ENCODE measurements around the gene FSHR.

FSHR gene

GRCh38 chr2:49154140-49154539, at the start of gene FSHR:
FSHR (minus strand) TSS chr2:49154515; CDS start chr2:49154417, 98 bp downstream.
- no peak for DNase-seq

GRCh38 chr2:49199266-49199665, 45.0 kb upstream of the FSHR start:
- no peak for DNase-seq

GRCh38 chr2:49194701-49195100, 40.4 kb upstream of the FSHR start:
- no peak for DNase-seq

- no peak for DNase-seq
Measured at GRCh38 chr2:49192036-49192435, 37.7 kb upstream of the FSHR start.

DNA sequence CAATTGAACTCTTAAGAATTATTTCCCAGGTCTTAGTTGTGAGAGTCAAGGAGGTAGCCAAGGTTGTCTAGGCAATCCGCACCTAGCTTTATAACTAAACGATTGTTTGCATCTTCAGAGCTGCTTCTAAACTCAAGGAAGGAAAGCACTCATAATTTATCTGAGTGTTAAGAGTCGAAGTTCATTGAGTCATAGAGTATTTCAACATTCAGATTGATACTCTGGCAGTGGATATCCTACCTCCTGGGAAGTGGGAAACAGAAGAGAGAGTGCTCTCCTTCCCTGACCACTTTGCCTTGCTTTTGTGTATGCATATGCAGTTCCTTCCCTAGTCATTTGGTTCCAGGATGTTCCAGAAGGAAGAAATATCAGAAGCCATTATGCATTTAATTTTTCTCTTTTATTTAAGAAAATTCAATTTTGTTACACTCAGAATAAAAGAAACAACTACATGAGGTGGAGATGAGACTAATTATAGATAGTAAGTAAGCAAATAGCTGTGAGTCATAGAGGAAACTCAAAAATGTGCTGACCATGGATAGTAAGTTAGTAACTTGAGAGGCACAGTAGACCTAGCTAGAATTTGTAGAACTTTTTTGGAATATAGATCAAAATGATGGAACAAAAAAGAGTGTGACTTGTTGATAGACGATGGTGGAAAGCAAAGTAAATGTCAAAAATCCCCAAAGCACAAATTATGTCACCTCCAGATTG, 35.4 kb upstream of the FSHR start:
- DNase-seq, result no peak

GRCh38 chr2:49186050-49186648, 31.8 kb upstream of the FSHR start:
- no peak for DNase-seq

GRCh38 chr2:49178656-49179055, 24.3 kb upstream of the FSHR start:
- no peak for DNase-seq

GRCh38 chr2:49177194-49177593, 22.9 kb upstream of the FSHR start:
- no peak for DNase-seq

DNA sequence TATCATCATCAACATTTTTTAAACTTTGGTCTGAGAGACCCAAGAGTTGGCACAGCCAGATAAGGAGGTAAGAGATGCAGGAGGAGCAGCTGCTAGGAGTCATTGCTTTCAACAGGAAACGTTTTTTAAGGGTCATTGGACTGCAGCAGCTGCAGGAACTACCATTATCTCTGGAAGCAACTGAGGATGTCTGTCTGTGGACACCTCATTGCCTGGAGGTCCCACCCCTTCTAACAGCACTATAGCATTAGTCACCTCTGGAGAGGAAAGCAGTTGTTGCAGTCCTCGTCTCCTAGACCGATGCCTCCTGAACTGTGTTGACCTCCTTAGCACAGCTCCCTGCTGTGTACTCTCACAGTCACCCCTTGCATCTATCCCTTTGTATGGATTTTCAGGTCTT, 21.5 kb upstream of the FSHR start:
- DNase-seq, result no peak

- no peak for DNase-seq
Measured at GRCh38 chr2:49174750-49175149, 20.4 kb upstream of the FSHR start.

- no peak for DNase-seq
Measured at GRCh38 chr2:49167131-49167530, 12.8 kb upstream of the FSHR start.

DNA sequence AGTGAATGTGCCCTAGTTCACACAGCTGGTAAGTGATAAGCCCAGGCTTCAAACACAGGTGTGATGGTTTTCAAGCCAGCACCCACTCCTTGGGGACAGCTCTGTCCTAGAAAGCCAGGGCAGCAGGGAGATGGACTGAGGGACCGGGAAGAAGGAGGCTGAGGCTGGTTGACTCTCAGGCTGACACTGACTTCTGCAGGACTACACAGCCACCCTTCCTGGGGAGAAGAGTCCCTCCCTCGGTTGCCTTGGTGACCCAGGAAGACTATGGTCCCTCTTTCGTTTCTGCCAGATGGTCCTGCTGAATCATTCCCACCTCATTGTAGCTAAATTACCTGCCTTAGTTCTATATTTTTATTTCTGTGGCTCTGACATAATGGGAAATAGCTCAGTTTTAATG, 11.3 kb upstream of the FSHR start:
- no peak for DNase-seq

DNA sequence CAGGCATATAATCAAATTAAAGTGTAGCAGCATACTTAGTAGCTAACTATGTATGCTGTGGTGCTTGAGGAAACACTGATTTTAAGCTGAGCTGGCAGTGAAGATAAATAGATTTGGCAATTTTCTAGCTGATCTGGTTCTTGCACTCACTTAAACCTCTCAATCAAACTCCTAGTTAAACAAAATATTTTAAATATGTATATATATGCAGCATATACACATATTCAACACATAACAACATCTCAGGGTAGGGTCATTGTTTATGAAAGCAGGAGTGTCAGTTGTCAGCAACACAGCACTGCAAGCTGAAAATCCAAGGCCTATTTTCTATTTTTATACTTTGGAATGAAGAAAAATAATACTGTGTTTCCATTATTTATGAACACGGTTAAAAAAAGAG, 10.4 kb upstream of the FSHR start:
- no peak for DNase-seq

DNA sequence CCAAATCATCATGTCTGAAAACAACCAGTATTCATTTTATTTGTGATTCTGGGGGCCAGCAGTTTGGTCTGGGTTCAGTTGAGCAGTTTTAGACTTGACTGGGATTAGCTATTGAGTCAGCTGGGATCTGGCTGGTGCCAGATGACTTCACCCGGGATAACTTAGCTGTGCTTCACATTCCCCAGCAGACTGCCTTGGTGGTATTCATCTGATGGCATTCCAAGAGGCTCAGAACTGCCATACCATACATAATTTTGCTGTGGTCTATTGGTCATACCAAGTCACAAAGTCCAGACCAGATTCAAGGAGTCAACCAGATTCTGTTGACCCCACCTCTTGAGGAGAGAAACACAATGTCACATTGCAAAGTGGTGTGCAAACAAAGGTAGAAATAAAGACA, 7.8 kb upstream of the FSHR start:
- DNase-seq, result no peak

DNA sequence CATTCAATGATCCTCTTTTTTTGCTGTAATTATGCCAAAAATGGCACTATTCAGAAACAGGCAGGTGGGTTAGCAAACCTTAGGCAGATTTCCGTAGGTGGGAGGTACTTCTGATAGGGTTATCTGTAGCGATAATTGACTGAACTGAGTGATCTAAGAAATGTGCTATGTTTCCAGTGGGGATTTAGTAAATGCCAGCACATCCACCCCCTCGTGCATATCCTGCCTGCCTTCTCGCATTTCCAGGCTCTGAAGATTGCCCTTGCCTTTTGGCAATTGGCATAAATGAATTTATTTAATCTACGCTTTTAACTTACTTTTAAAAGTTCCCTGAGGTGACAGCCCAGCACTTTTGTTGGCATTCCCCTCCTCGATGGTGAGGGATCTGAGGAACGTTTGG, 576 bp upstream of the FSHR start:
- DNase-seq, result no peak

GRCh38 chr2:49153252-49153651, 1.1 kb downstream of the FSHR start:
- no peak for DNase-seq

DNA sequence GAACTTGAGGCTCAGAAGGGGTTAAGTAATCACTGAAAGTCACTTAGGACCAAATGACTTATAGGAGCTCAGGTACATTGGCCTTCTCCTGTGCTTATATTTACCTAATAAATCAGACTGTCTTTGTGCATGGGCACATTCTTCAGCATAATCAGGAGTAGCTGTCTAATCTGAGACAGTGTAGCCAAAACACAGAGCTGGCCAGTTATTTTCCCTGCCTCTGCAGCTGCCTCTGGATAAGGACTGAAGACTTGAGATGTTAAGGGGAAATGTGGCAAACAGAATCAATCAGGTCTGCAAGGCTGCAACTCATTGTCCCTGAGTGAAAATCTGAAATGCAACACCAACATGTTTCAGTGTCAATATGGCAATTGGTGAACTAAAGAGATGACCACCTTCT, 1.5 kb downstream of the FSHR start:
- no peak for DNase-seq

GRCh38 chr2:49146401-49146800, 7.9 kb downstream of the FSHR start:
- DNase-seq, result no peak

GRCh38 chr2:49131801-49132200, 22.5 kb downstream of the FSHR start:
- DNase-seq, result no peak

GRCh38 chr2:49129034-49129433, 25.3 kb downstream of the FSHR start:
- no peak for DNase-seq

GRCh38 chr2:49123600-49123999, 30.7 kb downstream of the FSHR start:
- DNase-seq, result no peak

GRCh38 chr2:49122107-49122506, 32.2 kb downstream of the FSHR start:
- DNase-seq, result no peak

DNA sequence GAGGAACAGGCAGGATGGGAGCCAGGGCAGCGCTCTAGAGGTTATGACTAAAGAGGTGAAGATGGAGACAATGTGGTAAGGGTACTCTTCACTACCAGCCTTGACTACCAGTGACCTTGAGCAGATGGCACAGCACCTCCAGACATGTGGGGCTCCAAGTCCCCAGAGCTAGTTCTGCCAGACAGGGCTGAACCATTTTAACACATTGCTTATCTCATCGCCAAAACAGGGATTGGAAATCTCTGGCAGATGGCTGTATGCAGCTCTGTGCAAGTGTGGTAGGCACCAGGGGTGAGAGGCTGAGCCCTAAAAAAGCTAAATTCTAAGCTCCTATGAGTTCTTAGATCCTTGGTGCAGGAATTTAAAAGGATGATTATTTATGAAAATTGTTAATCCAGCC, 41.3 kb downstream of the FSHR start:
- DNase-seq, result no peak

- DNase-seq, result no peak
Measured at GRCh38 chr2:49111456-49111855, 42.9 kb downstream of the FSHR start.

GRCh38 chr2:49111006-49111405, 43.3 kb downstream of the FSHR start:
- DNase-seq, result no peak

Data from NCI-H187 treated with DMSO at 0.1 percent for 48 hours (cell line).